Measurements from ENCODE around the gene PFDN2.

The PFDN2 gene

DNA sequence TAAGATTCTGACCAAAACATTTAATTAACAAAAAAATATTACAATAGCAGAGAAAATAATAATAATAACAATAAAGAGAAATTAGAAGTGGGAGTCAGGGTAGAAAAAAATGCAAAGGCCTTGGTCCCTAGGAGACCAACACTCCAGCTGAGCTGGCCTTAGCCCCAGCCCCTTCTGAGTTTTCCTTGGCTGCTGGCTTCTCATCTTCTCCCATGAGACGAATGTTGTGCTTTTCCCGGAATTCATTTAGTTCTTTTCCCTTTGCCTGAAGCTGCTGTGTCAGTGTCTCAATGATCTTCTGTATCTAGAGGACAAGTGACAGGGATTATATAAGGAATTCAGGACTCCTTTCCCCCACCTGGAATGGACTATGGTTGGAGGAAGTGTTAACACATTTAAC, 17.3 kb downstream of the PFDN2 start:
- no peak for DNase-seq (ENCODE audit: low read depth in 3 of 3)

DNA sequence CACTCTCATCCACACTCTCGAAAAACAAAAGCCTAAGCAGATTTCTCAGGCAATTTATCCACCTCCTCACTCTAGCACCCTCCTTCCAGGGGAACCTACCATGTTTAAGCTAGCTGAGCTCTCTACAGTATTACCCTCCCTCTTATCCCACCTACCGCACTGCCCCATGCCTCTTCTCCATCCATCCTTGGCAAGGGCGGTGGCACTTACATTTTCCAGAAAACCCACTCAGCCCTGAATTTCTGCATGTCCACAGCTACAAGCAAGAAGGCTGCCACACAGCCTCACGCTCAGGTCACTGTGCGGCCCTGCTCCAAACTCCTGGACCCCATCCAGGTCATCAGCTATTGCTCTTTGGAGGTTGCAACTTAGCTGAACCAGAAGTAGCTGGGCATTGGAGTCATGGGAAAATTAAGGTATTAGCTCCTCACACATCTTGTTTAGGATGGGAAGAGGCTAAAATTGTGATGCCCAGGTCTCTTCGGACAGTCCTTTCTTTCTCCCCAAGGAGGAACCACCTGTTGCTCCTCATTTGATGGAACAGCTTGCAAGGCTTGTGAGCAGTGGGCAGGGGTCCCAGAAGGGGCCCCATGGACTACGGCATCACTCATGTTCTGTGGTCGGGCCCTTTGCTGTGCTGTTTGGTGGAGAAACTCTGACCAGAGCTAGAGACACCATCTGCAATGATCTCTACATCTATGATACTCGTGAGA, 18.6 kb downstream of the PFDN2 start:
- DNase-seq (ENCODE audit: low read depth in 3 of 3): no peak

DNA sequence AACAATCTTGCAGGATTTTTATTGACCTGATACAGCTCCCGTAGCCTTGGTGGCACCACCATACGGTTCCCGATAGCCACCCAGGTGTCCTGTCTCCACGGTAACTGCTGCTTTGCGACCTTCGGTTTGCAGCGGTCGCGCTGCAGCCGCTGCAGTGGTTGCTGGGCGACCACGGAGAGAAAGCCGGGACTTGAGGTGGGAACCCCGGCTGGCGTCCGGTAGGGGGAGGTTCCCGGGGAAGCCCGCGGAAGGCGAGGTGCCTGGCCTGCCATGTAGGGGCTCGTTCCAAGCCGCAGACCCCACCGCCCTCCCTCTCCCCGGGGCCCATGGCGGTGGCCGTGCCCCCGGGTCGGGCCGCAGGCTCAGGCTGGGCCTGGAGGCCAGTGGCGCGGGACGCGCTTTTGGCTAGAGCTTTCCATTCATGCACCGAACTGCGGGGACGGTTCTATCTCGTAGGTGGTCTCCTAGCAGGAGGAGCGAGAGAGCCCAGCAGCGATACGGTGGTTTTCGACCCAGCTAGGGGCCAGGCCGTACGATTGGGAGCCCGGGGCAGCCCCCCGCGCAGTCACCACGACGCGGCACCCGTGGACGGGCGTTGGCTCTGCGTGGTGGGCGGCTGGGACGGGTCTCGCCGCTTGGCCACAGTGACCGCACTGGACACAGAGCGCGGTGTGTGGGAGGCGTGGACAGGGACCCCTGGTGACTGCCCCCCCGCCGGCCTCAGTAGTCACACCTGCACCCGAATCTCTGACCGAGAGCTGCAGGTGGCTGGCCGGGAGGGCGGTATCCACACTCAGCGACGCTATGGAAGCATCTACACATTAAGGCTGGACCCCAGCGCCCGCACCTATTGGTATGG, 19.4 kb downstream of the PFDN2 start, which contains the start of gene KLHDC9:
KLHDC9 (plus strand) TSS at position 152 of the 859 bp plus-strand sequence; CDS start at position 327, 175 bp downstream.
- peak in 2 of 3 experiments; percentile 29 to 32 for DNase-seq (ENCODE audit: low read depth in 3 of 3)

DNA sequence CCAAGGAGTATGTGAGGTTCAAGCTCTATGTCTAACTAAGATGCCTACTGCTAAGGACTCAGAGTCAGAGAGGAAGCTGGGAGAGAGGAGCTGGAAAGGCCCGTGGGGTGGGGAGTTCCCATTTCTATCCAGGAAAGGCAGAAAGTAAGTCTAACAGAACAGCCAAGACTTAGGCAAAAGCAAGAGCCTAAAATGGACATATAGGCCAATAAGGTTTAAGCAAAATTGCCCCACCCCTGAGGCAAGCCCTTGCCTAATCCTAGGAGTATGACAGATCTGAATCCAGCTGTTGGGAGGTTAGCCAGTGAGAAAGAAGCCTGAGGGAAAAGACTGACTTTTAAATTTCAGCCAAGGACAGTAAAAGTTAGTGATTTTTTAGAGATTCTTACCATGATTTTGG, 21.3 kb downstream of the PFDN2 start:
- no peak for DNase-seq (ENCODE audit: low read depth in 3 of 3)

DNA sequence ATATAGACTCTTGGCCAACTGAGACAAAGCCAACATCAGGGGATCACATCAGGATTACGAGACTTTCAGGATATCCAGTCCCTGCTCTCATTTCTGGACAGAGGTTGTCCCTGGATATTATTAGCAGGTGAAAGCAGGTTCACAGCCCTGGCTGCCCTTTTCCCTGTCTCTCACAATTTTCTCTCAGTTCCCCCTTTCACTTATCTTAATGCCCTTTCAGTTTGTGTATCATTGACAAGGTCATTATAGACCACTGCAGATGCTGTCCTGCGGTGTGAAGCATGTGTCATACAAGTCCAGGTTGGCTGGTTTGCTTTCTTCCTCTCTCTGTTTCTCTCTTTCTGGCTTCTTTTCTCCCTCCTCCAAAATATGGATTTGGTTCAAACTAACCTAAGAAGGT, 21.8 kb downstream of the PFDN2 start:
- DNase-seq (ENCODE audit: low read depth in 3 of 3): no peak

DNA sequence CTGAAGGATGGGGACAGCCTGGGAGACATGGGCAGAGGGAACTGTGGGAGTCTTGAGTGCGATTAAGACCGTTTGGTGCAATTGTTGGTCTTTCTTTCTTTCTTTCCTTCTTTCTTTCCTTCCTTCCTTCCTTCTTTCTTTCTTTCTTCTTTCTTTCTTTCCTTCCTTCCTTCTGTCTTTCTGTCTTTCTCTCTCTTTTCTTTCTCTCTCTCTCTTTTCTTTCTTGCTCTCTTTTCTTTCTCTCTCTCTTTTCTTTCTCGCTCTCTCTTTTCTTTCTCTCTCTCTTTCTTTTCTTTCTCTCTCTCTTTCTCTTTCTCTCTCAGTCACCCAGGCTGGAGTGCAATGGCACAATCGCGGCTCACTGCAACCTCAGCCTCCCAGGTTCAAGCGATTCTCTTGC, 22.6 kb downstream of the PFDN2 start:
- no peak for DNase-seq (ENCODE audit: low read depth in 3 of 3)

DNA sequence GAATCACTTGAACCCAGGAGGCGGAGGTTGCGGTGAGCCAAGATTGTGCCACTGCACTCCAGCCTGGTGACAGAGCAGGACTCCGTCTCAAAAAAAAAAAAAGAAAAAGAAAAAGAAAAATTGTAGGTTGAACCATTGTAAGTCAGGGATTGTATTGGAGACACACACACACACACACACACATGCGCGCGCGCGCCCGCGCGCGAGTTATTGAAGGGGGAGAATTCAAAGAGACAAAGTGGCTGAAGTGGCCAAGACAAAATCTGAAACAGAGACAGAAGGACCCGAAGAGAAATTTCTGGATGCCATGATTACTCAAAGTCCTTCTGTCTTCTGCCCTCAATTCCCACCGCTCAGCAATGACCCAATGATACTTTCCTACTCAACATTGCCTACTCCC, 23.4 kb downstream of the PFDN2 start:
- no peak for DNase-seq (ENCODE audit: low read depth in 3 of 3)

DNA sequence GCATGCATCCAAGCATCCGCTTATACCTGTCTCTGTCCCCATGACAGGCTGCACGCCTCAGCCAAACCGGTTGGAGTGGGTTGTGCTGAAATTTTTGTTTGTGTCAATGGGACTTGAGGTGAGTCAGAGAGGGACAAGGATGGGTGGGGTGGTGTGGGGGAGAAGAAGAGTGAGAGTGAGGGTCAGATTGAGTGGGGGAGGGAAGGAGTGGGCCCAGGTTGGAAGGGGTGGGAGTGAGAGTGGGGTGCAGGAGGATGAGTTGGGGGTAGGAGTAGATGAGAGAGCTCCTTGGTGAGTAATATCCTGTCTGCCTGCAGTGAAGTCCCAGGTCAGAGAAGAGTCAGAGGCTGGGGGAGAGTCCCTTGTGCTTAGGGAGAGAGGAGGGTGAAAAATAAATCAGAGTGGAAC, 25.2 kb downstream of the PFDN2 start:
- peak in 2 of 3 experiments; percentile 42 to 53 for DNase-seq (ENCODE audit: low read depth in 3 of 3)

DNA sequence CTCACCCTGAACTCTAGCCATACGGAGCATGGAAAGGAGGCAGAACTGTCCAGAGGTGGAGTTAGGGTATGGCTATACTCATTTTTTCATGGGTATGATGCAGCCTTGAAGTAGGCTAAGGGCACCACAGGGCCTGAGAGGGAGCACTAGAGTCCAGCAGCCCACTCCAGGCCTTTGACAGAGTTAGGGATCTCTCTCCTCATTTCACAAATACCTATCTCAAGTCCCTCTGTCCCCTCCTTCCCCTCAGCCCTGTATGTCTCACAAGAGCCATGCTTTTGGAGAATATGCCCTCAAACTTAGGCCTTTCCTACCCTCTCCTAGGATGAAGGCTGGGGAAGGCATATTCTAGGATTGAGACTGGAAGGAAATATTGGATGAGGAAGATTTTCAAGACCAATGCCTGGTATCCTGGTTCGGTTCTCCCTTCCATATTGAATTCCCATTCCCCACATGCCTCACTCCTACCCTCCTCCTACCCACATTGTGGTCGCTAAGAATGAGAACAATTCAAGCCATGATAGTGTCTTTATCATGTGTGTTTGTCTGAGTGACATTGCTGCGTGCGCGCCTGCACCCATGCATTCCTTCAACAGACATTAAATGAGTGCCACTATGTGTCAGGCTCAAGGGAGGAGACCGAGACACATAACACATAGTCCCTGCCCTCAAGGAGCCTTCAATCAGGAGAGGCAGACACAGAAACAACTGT, 25.9 kb downstream of the PFDN2 start:
- DNase-seq (ENCODE audit: low read depth in 3 of 3): no peak

DNA sequence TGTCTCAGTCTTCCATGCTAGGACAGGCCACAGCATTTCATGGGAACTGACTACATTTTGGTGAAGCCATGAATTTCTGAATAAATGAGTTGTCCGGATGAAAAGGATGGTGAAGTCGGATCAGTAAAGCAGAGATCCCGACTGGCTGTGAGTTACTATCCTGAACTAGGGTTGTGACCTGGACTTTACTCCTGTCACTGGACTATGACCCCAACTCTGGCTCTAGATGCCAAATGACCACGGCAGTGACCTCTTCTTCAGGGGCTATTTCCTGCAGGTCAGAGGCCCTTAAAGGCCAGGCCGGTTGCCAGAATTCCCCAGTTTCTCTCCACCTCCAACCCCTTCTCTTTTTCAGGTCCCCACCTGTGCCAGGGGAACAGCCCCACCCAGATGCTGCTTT, 26.7 kb downstream of the PFDN2 start:
- no peak for DNase-seq (ENCODE audit: low read depth in 3 of 3)

DNA sequence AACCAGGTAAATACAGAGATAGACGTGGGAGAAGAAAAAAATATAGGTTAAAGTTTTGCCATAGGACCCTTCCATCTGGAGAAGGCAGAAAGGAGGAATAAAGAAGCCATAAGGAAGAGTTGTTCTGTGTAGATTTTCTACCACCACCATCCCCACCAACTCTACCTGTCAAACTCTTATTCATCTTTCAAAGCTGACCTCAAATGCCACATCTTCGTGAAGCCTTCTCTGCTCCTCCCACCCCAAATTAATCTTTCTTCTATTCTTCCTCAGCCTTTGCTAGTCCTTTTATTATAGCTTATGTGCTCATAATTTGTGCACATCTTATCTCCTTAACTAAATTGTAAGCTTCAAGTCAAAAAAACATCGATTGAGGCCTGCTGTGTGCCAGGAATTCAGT, 27.2 kb downstream of the PFDN2 start:
- no peak for DNase-seq (ENCODE audit: low read depth in 3 of 3)

DNA sequence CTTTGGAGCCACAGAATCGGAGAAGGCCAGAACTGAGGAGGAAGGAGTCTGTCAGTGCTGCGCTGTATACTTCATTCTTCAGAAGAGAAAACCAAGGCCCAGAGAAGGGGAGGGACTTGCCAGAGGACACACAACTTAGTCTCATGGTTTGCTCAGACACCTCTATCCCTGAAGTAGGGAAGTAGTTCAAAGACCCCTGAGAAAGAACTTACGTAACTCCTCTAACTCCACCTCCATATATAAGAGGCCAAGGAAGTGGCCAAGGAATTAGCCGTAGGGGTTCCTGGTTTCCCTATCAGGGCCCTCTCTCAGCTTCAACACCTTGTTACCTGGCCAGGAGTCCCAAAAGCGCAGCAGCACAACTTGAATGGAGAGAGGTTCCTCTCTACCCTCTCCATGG, 27.9 kb downstream of the PFDN2 start:
- DNase-seq (ENCODE audit: low read depth in 3 of 3): no peak

DNA sequence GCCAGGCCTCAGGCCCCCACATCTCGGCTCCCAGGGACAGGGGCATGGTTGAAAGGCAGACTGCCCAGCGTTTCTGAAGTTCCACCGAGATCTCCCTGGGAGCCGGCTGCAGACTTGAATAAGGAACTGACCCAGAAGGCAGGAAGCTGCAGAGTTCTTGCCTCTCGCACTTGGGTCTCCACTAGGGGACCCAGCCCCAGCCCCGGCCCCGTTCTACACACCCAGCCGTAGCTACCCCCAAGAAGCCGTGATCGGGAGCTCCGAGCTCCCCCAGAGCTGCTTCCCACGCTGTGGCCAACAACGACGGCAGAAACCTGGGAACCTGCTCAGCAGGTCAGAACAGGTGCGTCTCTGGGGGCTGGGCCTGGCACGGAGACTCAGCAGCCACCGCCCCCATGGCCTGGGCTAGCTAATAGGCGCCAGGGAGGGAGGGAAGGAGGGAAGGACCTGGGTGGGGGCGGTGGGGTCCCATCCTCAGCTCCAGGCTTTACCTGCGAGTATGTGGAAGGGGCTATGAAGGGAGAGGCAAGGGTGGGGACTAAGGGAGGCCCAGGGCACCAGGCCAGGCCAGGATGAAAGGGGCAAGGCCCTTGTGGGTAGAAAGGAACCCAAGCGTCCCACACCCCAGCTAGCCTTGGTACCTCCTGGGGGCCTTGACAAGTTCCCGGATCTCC, 28.4 kb downstream of the PFDN2 start, which contains the start of gene NECTIN4:
NECTIN4 (minus strand) TSS at position 308 of the 674 bp plus-strand sequence; CDS start at position 46, 262 bp downstream.
- no peak for DNase-seq (ENCODE audit: low read depth in 3 of 3)

DNA sequence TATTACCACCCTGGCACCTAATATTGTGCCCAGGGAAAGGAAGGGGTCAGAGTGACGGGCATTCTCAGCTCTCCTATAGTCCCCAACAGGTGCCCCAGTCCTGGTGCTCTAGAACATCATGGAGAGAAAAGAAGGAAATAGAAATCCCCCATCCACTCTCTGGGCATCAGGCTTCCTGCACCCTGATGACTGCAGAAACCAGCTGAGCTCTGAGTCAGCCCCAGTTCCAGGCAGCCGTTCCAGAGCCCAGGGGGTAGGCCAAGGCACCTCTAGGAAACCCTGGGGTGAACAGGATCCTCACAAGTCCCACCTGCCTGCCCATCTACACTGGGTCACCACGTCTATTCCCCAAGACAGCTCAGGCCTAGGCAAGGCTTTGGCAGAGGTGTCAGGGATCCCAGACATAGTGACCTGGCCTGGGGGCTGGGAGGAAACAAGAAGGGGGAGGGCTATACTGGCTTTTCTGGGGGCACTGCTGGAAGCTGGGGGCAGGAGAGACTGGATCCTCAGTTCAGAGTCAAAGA, 29.2 kb downstream of the PFDN2 start:
- no peak for DNase-seq (ENCODE audit: low read depth in 3 of 3)

DNA sequence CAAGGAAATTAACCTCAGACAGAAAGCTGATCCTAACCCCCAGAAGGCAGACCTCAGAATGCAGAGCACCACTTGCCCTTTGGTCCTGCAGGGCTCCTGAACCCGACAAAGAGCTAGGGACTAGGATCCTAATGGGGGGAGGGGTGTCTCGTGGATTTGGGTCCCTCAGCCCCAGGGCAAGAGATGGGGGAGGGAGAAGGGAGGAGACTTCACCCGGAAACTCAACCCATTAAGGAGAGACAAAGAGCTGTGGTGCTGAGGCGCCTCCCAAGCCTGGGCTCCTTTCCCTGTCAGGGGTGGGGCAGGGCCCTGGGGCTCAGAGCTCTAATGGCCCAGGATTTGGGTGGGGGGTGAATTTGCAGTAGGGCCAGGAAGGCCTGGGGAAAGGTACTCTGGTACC, 31.4 kb downstream of the PFDN2 start:
- no peak for DNase-seq (ENCODE audit: low read depth in 3 of 3)

DNA sequence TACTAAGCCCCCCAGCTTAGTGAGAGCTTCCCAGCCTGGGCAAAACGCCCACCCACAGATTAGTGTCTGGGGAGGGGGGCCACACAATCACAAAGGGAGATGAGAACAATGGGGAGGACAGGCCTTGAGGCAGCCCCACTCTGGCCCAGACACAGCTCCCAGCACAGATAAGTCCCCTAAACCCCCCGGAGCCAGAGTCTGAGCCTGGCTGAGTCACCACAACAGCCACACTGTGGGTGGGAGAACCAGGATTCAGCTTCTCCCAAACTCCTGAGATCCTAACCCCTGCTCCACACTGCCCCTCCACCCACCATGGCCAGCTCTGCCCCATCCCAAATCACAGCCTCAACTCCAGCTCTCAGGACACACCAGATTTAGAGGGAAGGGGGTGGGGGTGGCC, 32.7 kb downstream of the PFDN2 start:
- DNase-seq (ENCODE audit: low read depth in 3 of 3): no peak

DNA sequence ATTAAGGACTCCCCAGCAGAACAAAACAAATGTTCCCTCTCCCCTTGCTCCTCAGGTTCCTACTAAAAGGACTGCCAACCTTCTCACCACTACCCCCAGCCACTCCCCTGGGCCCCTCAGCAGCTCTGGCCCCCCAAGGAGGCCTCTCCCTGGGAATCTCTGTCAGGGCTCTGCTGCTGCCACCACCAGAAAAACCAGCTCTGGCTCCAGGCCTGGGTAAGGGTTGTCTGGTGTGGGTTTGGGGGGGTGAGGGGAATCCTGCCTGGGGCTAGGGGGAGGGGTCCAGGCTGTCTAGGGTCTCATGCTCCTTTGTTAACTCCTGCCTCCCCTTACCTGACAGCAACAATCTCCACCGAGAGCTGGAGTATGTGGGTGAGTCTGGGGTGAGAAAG, 33.2 kb downstream of the PFDN2 start:
- no peak for DNase-seq (ENCODE audit: low read depth in 3 of 3)

DNA sequence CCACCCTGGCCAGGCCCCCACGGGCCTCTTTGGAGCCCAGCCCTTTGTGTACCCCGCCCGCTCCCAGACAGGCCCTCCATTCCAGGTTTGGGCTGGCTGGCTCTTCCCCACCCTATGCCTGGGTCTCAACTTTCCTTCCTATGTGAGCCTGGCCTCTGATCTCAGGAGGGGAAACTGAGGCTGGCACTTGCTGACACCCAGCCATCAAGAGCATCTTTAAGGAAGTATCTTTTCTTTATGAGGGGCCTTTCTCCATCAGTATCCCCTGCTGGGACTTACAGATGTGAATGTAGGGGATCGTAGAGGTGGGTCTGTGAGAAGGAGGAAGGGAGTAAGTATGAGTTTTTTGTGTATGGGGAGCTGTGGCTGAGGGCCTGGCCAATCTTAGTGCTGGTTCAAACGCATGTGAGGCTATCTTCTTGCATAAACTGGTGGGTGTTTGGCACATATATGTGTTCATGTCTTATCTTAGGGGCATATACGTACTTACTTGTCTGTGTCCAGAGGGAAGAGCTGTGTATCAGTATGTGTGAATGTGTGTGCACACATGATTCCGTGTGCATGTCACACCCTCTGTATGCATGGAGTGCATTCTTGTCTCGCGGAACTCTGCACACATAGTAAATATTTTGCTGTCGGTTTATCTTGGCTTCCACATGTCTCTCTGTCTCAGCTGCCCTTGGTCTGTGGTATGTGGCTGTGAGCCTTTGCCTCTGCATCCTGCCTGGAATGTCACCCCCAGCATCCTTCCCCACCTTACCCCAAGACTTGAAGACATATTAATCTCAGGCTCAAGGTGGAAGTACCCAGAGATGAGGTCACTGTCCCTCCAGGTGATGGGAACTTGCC, 33.9 kb downstream of the PFDN2 start:
- DNase-seq (ENCODE audit: low read depth in 3 of 3): no peak

DNA sequence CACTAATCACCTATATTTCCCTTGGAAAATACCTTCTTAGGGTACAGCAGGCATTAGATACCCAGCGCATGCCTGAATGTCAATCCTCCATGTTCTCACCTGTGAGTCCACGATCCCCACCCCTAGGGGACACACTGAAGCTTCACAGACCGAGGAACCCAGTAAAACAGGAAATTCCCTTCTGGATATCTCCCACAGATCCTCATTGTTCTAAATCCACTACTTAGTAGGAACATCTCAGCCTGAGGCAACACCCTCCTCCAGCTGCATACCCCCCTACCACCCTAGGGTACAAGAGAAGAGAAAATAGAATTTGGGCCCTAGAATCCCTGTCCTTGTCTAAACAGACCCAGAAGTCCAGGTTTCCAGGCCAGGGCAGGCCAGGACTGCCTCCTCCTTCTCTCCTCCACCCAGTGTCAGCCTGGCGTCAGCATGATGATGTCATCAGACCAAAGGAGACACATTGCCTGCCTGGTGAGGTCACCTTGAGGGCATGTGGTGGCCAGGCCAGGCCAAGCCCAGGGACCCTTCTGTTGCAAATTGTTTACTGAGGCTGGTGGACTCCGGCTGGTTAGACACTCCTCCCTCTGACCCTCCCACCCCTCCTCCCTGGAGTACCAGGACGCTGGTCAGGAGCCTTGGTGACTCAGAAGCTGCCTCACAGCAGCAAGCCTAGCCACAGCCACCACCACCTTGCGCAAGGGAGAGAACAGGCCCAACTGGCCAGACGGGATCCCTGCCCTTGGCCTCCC, 34.7 kb downstream of the PFDN2 start:
- no peak for DNase-seq (ENCODE audit: low read depth in 3 of 3)

DNA sequence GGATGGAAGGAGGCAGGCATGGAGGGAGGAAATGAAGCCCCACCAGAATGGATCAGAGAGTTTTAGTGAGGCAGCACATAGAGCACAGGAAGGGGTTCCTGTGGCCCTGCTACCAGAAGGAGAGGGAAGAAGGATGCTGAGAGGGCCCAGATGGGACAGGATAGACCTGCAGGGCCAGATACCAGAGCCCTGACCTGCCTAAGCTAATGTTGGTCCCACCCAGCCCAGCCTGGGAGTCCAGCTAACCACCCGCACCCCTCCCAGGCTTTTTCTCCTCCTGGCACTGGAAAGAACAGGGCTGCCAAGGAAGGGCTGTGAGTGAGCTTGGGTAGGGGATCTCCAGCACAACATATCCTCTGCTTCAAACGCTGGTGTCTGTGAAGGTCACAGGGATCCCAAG, 35.4 kb downstream of the PFDN2 start:
- DNase-seq (ENCODE audit: low read depth in 3 of 3): no peak

All from stimulated activated CD4-positive, alpha-beta T cell treated with anti-CD3 and anti-CD28 coated beads, TNF-alpha, amount 100 ng/mL, for 4 hours (primary cell).